ENCODE results near the gene MFAP5. TPM values are rescaled to one million over a fixed set of nuclear protein-coding genes. Genes with fewer than 3 reads are reported as not detected.
"Not testable (repeated sequence)": the region's sequence is repeated elsewhere in the genome, so short reads cannot be mapped to it uniquely, and the experiment has no call there.

The MFAP5 gene
- total RNA-seq, 4 donors from 2014 or later = 49.3 to 205 (median 137) TPM

GRCh38 chr12:8637244-8637643, 25.4 kb downstream of the MFAP5 start:
- H3K9me3 ChIP-seq = no peaks in the 10 kb centered on the region
- no peak for ATAC-seq
- no peak overlapping the region for H3K27ac ChIP-seq
- WGBS, 2 donors (ENCODE audit: low coverage in 1 of 2) = 80% methylated on average over 1 of the region's 7 CpGs; no CpG with 5 or more reads in 1 of the 2 donors
- TF ChIP-seq EP300 (IDR thresholded peaks at IDR 0.05) = no peak
- TF ChIP-seq POLR2A (IDR thresholded peaks at IDR 0.05) = no peak
- no peak for TF ChIP-seq POLR2AphosphoS5 (IDR thresholded peaks at IDR 0.05)
- no peak for TF ChIP-seq CTCF (IDR thresholded peaks at IDR 0.05)
- H3K27me3 ChIP-seq = no peaks in the 10 kb centered on the region
- H3K36me3 ChIP-seq = no peaks in the 10 kb centered on the region
- H3K4me1 ChIP-seq = no peaks in the 10 kb centered on the region
- no peak overlapping the region for H3K4me3 ChIP-seq

GRCh38 chr12:8636581-8636980, 26.0 kb downstream of the MFAP5 start:
- 32 to 60% methylated on average over 1 to 2 of the region's 5 CpGs for WGBS, 2 donors (ENCODE audit: low coverage in 1 of 2)
- no peaks in the 10 kb centered on the region for H3K36me3 ChIP-seq

GRCh38 chr12:8636007-8636346, 26.6 kb downstream of the MFAP5 start:
- H3K4me3 ChIP-seq, H3K9me3 ChIP-seq, ATAC-seq, H3K36me3 ChIP-seq, H3K27ac ChIP-seq, H3K4me1 ChIP-seq, H3K27me3 ChIP-seq: not testable (repeated sequence)
- 32 to 40% methylated on average over 3 to 6 of the region's 8 CpGs for WGBS, 2 donors (ENCODE audit: low coverage in 1 of 2)

More at GRCh38 chr12:8636581-8636980, 26.0 kb downstream of the MFAP5 start:
- ATAC-seq = no peak
- no peaks in the 10 kb centered on the region for H3K9me3 ChIP-seq
- H3K27me3 ChIP-seq = no peaks in the 10 kb centered on the region
- no peak for TF ChIP-seq POLR2AphosphoS5 (IDR thresholded peaks at IDR 0.05)
- TF ChIP-seq CTCF (IDR thresholded peaks at IDR 0.05) = no peak
- TF ChIP-seq POLR2A (IDR thresholded peaks at IDR 0.05) = no peak
- TF ChIP-seq EP300 (IDR thresholded peaks at IDR 0.05) = no peak
- H3K4me1 ChIP-seq = no peaks in the 10 kb centered on the region
- no peak overlapping the region for H3K27ac ChIP-seq
- no peak overlapping the region for H3K4me3 ChIP-seq

- ATAC-seq, H3K4me1 ChIP-seq, H3K27ac ChIP-seq, H3K36me3 ChIP-seq, H3K4me3 ChIP-seq, H3K9me3 ChIP-seq, H3K27me3 ChIP-seq: not testable (repeated sequence)
- 52 to 78% methylated on average over 5 to 6 of the region's 9 CpGs for WGBS, 2 donors (ENCODE audit: low coverage in 1 of 2)
Measured at GRCh38 chr12:8635342-8636006, 27.2 kb downstream of the MFAP5 start.

GRCh38 chr12:8630131-8630530, 32.5 kb downstream of the MFAP5 start:
- WGBS, 2 donors (ENCODE audit: low coverage in 1 of 2) = 88 to 96% methylated on average over 4 of the region's 4 CpGs
- TF ChIP-seq EP300 (IDR thresholded peaks at IDR 0.05) = no peak
- no peak for TF ChIP-seq CTCF (IDR thresholded peaks at IDR 0.05)
- TF ChIP-seq POLR2AphosphoS5 (IDR thresholded peaks at IDR 0.05) = no peak
- no peak for TF ChIP-seq POLR2A (IDR thresholded peaks at IDR 0.05)
- Histone ChIP-seq H3K27me3 (no peaks in the 10 kb centered on the region), H3K4me3 (no peak overlapping the region), H3K27ac (no peak overlapping the region), H3K36me3 (no peaks in the 10 kb centered on the region), H3K9me3 (no peaks in the 10 kb centered on the region), H3K4me1 (no peaks in the 10 kb centered on the region)
- ATAC-seq = no peak

DNA sequence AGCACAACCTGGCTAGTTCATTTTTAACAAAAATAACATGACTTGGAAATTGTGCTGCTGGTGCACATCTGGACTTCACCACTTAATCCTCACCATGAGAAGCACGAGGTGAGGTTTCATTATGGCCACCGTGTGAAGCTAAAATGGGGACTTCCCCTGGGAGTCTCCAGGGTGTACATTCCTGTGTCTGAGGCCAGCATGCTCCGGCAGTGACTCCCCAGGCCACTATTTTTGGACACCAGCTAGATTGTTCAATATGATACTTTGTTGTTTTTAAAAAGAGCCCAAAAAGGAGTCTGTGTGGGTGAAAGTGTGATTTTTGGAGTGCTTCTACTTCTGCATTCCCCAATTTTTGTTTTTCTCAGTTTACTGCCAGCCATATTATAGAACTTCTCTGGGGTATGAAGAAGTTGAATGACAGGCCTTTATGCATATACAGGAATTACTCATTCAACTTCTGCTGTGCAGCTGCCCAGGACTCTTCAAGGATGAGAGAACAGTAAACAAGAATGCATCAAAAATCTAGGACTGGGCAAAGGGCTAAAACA, 33.1 kb downstream of the MFAP5 start:
- H3K4me3 ChIP-seq = no peak overlapping the region
- H3K36me3 ChIP-seq = no peaks in the 10 kb centered on the region
- 4 to 26% methylated on average over 2 to 3 of the region's 3 CpGs for WGBS, 2 donors (ENCODE audit: low coverage in 1 of 2)
- H3K27ac ChIP-seq = no peak overlapping the region
- H3K4me1 ChIP-seq = no peaks in the 10 kb centered on the region
- no peaks in the 10 kb centered on the region for H3K9me3 ChIP-seq
- H3K27me3 ChIP-seq = no peaks in the 10 kb centered on the region
- TF ChIP-seq POLR2A (IDR thresholded peaks at IDR 0.05) (no peak), POLR2AphosphoS5 (IDR thresholded peaks at IDR 0.05) (no peak), CTCF (IDR thresholded peaks at IDR 0.05) (no peak), EP300 (IDR thresholded peaks at IDR 0.05) (no peak)
- no peak for ATAC-seq

All from gastroesophageal sphincter (tissue), 4 donors.